ENCODE results near the gene MAP3K6.

MAP3K6 gene

DNA sequence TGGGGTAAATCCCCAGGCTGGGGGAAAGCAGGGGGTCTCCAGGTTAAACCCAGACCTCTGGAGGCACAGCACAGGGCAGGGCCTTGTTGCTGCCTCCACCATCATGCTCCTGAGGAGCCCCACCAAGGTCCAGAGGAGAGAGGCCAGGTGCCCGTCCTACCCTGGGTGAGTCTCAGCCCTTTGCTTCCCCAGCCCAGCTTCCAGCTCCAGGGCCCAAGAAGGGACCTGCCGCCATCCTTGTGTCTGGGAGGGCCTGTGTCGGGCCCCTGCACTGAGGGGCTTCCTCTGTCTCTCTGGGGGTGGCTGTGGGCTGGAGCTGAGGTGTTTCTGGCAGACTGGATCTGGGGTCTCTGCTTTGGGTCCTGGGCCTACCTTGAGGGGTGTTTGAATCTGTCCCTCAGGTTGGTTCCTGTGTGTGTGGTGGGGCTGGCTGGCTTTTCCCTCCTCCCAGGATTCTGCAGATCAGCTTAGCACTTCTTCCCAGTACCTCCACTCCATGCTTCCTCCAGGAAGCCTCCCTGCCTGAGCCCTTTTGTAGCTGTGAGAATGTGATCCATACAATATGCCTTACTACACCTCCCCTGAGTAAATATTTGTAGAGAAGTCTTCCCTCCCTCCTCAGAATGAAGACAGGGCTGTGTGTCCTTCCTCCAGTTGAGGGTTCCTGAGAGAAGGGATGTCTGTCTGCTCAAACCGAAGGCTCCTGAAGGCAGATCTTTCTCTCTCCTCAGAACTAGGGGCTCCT lies 31.8 kb upstream of the MAP3K6 start:
- no peak for TF ChIP-seq CTCF (IDR thresholded peaks at IDR 0.05)

DNA sequence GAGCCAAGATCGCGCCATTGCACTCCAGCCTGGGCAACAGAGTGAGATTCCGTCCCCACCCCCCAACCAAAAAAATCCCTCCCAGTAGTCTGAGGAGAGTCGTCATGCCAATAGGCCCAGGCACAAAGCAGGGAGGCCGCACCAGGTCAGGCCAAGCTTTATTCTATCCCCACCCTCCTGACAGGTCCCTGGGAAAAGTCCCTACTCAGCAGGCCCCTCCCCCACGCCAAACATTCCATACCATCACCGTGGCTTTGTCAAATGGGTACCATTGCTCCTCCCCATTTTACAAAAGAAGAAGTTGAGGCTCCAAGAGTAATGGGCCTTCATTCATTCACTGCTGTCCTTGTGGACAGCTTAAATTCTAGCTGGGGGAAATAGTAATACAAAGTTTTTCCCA lies 31.0 kb upstream of the MAP3K6 start:
- TF ChIP-seq CTCF (IDR thresholded peaks at IDR 0.05), result no peak

- no peak for TF ChIP-seq CTCF (IDR thresholded peaks at IDR 0.05)
Measured at GRCh38 chr1:27397110-27397509, 30.3 kb upstream of the MAP3K6 start.

DNA sequence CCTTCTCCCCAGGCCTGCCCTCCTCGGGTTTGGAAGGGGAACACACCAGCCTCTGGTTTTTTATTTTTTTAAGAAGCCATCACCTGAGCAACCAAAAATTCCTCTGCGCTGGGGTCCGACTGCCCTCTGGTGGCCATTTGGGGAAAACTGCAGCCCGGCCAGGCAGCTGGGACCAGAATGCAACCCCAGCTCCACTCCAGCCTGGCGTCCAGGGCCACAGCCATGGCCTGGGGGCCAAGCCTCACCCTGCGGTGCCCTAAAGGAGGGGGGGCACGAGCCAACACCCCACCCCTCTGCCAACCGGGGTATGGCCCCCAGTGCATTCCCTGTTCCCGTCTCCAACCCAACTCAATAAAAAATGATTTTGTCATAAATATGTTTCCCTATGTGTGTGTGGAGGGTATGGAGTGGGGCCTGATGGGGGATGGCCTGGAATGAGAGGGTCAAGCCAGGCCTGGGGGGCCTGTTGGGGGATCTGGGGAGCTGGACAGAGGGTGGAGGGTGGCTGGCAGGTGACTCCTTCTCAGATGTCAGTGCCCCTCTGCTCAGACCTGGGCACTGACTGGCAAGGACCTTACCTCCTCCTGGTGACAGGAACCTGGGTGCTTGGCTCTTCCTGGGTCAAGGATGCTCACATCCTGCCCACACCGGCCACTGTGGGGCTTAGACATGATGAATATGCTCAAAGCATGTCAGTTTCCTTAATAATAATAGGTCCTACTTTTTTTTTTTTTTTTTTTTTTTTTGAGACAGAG lies 28.9 kb upstream of the MAP3K6 start:
- peak; percentile 96 for TF ChIP-seq CTCF (IDR thresholded peaks at IDR 0.05)

DNA sequence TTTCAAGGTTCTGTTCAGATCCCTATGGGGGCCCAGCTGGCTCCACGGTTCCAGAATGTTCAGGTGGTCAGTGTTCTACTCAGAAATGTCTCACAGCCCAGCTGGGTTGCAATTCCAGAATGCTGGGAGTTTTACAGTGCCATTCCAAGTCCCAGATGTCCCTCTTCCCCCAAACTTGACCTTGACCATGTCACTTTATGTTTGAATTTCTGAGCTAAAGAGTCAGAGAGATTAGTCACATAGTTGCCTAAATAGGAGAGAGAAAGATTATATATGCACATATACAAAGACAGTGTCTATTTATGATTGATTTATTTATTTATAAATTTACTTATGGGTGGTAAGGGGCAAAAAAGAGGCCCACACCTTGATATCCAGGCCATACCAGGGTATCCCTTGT lies 28.2 kb upstream of the MAP3K6 start:
- TF ChIP-seq CTCF (IDR thresholded peaks at IDR 0.05), result no peak

- no peak for TF ChIP-seq CTCF (IDR thresholded peaks at IDR 0.05)
Measured at GRCh38 chr1:27394282-27394658, 27.5 kb upstream of the MAP3K6 start.

DNA sequence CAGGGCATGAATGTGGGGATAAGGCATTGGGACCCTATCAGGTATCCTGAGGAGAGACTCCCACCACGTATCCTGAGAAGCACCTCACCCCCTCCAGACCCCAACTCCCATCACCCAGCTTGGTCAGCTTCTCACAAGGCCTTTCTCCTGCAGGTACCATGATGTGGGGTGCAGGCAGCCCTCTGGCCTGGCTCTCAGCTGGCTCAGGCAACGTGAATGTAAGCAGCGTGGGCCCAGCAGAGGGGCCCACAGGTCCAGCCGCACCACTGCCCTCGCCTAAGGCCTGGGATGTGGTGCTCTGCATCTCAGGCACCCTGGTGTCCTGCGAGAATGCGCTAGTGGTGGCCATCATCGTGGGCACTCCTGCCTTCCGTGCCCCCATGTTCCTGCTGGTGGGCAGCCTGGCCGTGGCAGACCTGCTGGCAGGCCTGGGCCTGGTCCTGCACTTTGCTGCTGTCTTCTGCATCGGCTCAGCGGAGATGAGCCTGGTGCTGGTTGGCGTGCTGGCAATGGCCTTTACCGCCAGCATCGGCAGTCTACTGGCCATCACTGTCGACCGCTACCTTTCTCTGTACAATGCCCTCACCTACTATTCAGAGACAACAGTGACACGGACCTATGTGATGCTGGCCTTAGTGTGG lies 27.0 kb upstream of the MAP3K6 start:
- no peak for TF ChIP-seq CTCF (IDR thresholded peaks at IDR 0.05)
